NAMALWA (cell line): ENCODE data around the gene KNCN.

ENCODE experiments used
- DNase-seq: peaks from one replicate; pipeline ENCODE4 v3.0.0-alpha.2; 2015; ENCODE audit warnings: low spot score

The KNCN gene

GRCh38 chr1:46568461-46568891, 17.0 kb upstream of the KNCN start:
- no peak for DNase-seq

- no peak for DNase-seq
These were observed 11.9 kb upstream of the KNCN start for GRCh38 chr1:46563341-46563740.

GRCh38 chr1:46562498-46562897, 11.1 kb upstream of the KNCN start:
- DNase-seq: no peak

GRCh38 chr1:46558966-46559365, 7.5 kb upstream of the KNCN start:
- no peak for DNase-seq

GRCh38 chr1:46558141-46558963, 6.9 kb upstream of the KNCN start:
- DNase-seq: no peak

- DNase-seq: no peak
These were observed 6.0 kb upstream of the KNCN start for GRCh38 chr1:46557403-46557802.

- DNase-seq: no peak
These were observed 5.4 kb upstream of the KNCN start for GRCh38 chr1:46556822-46557221.

GRCh38 chr1:46555826-46556619, 4.6 kb upstream of the KNCN start:
- DNase-seq: no peak

GRCh38 chr1:46554597-46555381, 3.3 kb upstream of the KNCN start:
- no peak for DNase-seq

GRCh38 chr1:46554236-46554596, 2.8 kb upstream of the KNCN start:
- DNase-seq: no peak

- DNase-seq: no peak
These were observed 2.1 kb upstream of the KNCN start for GRCh38 chr1:46553506-46553905.

GRCh38 chr1:46552357-46553237, 1.1 kb upstream of the KNCN start:
- no peak for DNase-seq

GRCh38 chr1:46550751-46551231, 656 bp downstream of the KNCN start:
- DNase-seq: no peak

- peak; percentile 64 for DNase-seq
These were observed 1.5 kb downstream of the KNCN start for GRCh38 chr1:46549697-46550681.

GRCh38 chr1:46547481-46548383, 3.7 kb downstream of the KNCN start:
- DNase-seq: peak; percentile 75

GRCh38 chr1:46546210-46546609, 5.2 kb downstream of the KNCN start:
- DNase-seq: no peak

- DNase-seq: no peak
These were observed 5.7 kb downstream of the KNCN start for GRCh38 chr1:46545784-46546183.

- no peak for DNase-seq
These were observed 6.7 kb downstream of the KNCN start for GRCh38 chr1:46544561-46545240.
